Transverse colon (tissue), 4 donors: ENCODE measurements around the gene PELI2.

Source experiments
- CTCF ChIP-seq, 5 experiments: fragments of 200-600 bp in 3 of 5; fragments of 450-650 bp in 2 of 5; sonication (generic) in 3 of 5; IDR thresholded peaks; 1 replicate in 2 of 5; 2 replicates in 3 of 5; pipeline ENCODE4 v1.5.1; 2016 to 2017; ENCODE audit warnings: antibody characterized with exemption in 5 of 5, inconsistent platforms in 3 of 5, mild to moderate bottlenecking in 2 of 5, moderate library complexity in 1 of 5
- EP300 ChIP-seq: sonication (generic); formaldehyde crosslinking; IDR thresholded peaks from one replicate; pipeline ENCODE4 v1.6.1; 2017; ENCODE audit warnings: antibody characterized with exemption, low read depth
- POLR2A ChIP-seq: fragments of 450-650 bp; IDR thresholded peaks from one replicate; pipeline ENCODE4 v1.6.1; 2016; ENCODE audit warnings: antibody characterized with exemption, mild to moderate bottlenecking, moderate library complexity
- POLR2AphosphoS5 ChIP-seq, 3 donors: sonication (generic); formaldehyde crosslinking; IDR thresholded peaks; one replicate each; pipeline ENCODE4 v1.6.1; 2016; ENCODE audit warnings: antibody characterized with exemption in 3 of 3

DNA sequence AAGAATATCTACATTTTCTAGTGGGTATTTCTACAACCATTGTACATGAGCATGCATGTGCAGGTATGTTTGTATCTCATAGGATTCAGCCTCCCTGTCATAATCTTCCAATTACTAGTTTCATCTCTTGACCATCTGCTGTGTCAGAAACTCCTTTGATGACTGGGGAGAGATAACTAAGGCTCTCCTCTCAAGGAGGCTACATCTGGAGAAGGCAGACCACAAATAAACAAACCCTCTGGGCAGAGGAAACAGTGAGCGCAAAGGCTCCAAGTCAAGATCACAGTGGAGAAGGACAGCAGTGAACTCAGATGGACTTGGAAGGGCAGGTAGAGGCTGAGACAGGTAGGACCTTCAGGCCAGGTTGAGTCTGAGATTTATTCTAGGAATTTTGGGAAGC is 166.4 kb downstream of the PELI2 start:
- no peak for TF ChIP-seq CTCF (IDR thresholded peaks at IDR 0.05)
- TF ChIP-seq POLR2A, result no peak
- TF ChIP-seq EP300, result no peak
- TF ChIP-seq POLR2AphosphoS5 (IDR thresholded peaks at IDR 0.05), result no peak
